ENCODE measurements around the gene TENM3.

TENM3 gene

GRCh38 chr4:182547435-182547834, 304.2 kb downstream of the TENM3 start:
- Histone ChIP-seq H3K4me1 (ENCODE audit: low read length) (no peaks in the 10 kb centered on the region), H2AFZ (ENCODE audit: low read length) (no peak overlapping the region)

GRCh38 chr4:182548156-182548555, 305.0 kb downstream of the TENM3 start:
- no peak overlapping the region for H3K4me2 ChIP-seq (ENCODE audit: low read depth, low read length)
- DNase-seq, result no peak
- H3F3A ChIP-seq (ENCODE audit: insufficient read depth, low read length), result no peaks in the 10 kb centered on the region
- H2AFZ ChIP-seq (ENCODE audit: low read length), result no peak overlapping the region
- no peaks in the 10 kb centered on the region for H3K9me3 ChIP-seq (replicated peaks; ENCODE audit: insufficient read depth, low read length)
- H3K36me3 ChIP-seq (replicated peaks; ENCODE audit: insufficient read depth, low read length), result no peaks in the 10 kb centered on the region
- H3K9me2 ChIP-seq (replicated peaks; ENCODE audit: insufficient read depth, low read length), result no peaks in the 10 kb centered on the region
- H3K27me3 ChIP-seq (replicated peaks; ENCODE audit: insufficient read depth, low read length), result no peaks in the 10 kb centered on the region
- no peak for TF ChIP-seq EZH2phosphoT487 (IDR thresholded peaks at IDR 0.05; ENCODE audit: low read length)
- TF ChIP-seq, protein P1, sequence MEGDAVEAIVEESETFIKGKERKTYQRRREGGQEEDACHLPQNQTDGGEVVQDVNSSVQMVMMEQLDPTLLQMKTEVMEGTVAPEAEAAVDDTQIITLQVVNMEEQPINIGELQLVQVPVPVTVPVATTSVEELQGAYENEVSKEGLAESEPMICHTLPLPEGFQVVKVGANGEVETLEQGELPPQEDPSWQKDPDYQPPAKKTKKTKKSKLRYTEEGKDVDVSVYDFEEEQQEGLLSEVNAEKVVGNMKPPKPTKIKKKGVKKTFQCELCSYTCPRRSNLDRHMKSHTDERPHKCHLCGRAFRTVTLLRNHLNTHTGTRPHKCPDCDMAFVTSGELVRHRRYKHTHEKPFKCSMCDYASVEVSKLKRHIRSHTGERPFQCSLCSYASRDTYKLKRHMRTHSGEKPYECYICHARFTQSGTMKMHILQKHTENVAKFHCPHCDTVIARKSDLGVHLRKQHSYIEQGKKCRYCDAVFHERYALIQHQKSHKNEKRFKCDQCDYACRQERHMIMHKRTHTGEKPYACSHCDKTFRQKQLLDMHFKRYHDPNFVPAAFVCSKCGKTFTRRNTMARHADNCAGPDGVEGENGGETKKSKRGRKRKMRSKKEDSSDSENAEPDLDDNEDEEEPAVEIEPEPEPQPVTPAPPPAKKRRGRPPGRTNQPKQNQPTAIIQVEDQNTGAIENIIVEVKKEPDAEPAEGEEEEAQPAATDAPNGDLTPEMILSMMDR (IDR thresholded peaks at IDR 0.05; ENCODE audit: low read length), result no peak
- no peak for TF ChIP-seq EZH2 (optimal IDR thresholded peaks at IDR 0.05; ENCODE audit: low read depth, low read length)
- no peak overlapping the region for H3K9ac ChIP-seq (ENCODE audit: low read length)
- no peak overlapping the region for H3K27ac ChIP-seq (ENCODE audit: low read length)
- no peak overlapping the region for H3K4me3 ChIP-seq (ENCODE audit: low read length)
- H3K4me1 ChIP-seq (ENCODE audit: low read length), result no peaks in the 10 kb centered on the region
- H4K20me1 ChIP-seq (ENCODE audit: insufficient read depth, low read length), result no peaks in the 10 kb centered on the region
- no peaks in the 10 kb centered on the region for H3K79me2 ChIP-seq (ENCODE audit: low read length)

More at GRCh38 chr4:182547435-182547834, 304.2 kb downstream of the TENM3 start:
- Histone ChIP-seq H3K79me2 (ENCODE audit: low read length) (no peaks in the 10 kb centered on the region), H3K4me2 (ENCODE audit: low read depth, low read length) (no peak overlapping the region), H3F3A (ENCODE audit: insufficient read depth, low read length) (no peaks in the 10 kb centered on the region), H3K4me3 (ENCODE audit: low read length) (no peak overlapping the region), H3K36me3 (replicated peaks; ENCODE audit: insufficient read depth, low read length) (no peaks in the 10 kb centered on the region), H3K27me3 (replicated peaks; ENCODE audit: insufficient read depth, low read length) (no peaks in the 10 kb centered on the region), H3K9me2 (replicated peaks; ENCODE audit: insufficient read depth, low read length) (no peaks in the 10 kb centered on the region), H3K27ac (ENCODE audit: low read length) (no peak overlapping the region), H4K20me1 (ENCODE audit: insufficient read depth, low read length) (no peaks in the 10 kb centered on the region), H3K9me3 (replicated peaks; ENCODE audit: insufficient read depth, low read length) (no peaks in the 10 kb centered on the region), H3K9ac (ENCODE audit: low read length) (no peak overlapping the region)
- no peak for DNase-seq
- TF ChIP-seq EZH2 (optimal IDR thresholded peaks at IDR 0.05; ENCODE audit: low read depth, low read length) (no peak), EZH2phosphoT487 (IDR thresholded peaks at IDR 0.05; ENCODE audit: low read length) (no peak)
- TF ChIP-seq, protein P1 (IDR thresholded peaks at IDR 0.05; ENCODE audit: low read length), result no peak

DNA sequence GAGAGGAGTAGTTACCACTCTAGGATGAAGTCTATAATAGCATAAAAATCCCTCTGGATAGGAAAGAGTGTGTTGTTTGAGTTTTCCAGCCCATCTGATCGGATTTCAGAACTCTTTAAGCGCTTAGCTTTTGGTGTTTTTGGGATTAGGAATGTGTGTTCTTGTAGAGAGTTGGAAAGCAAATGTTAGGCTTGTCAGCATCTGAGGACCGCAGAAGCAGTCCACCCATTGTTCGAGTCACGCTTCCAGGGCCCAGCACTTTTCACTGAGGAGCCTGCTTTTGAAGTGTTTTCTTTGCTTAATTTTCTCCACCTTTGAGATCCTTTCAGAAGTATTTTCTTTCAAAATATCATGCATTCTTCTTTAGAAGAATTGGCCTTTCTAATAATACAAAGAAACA, 306.2 kb downstream of the TENM3 start:
- H3K9me2 ChIP-seq (replicated peaks; ENCODE audit: insufficient read depth, low read length), result no peaks in the 10 kb centered on the region
- no peaks in the 10 kb centered on the region for H3K4me1 ChIP-seq (ENCODE audit: low read length)
- no peaks in the 10 kb centered on the region for H4K20me1 ChIP-seq (ENCODE audit: insufficient read depth, low read length)
- no peak for DNase-seq
- H3K36me3 ChIP-seq (replicated peaks; ENCODE audit: insufficient read depth, low read length), result no peaks in the 10 kb centered on the region
- TF ChIP-seq, protein P1 (IDR thresholded peaks at IDR 0.05; ENCODE audit: low read length), result no peak
- TF ChIP-seq EZH2phosphoT487 (IDR thresholded peaks at IDR 0.05; ENCODE audit: low read length) (no peak), EZH2 (optimal IDR thresholded peaks at IDR 0.05; ENCODE audit: low read depth, low read length) (no peak)
- no peak overlapping the region for H2AFZ ChIP-seq (ENCODE audit: low read length)
- H3F3A ChIP-seq (ENCODE audit: insufficient read depth, low read length), result no peaks in the 10 kb centered on the region
- no peaks in the 10 kb centered on the region for H3K27me3 ChIP-seq (replicated peaks; ENCODE audit: insufficient read depth, low read length)
- H3K9me3 ChIP-seq (replicated peaks; ENCODE audit: insufficient read depth, low read length), result no peaks in the 10 kb centered on the region
- H3K79me2 ChIP-seq (ENCODE audit: low read length), result no peaks in the 10 kb centered on the region
- no peak overlapping the region for H3K27ac ChIP-seq (ENCODE audit: low read length)
- no peak overlapping the region for H3K4me3 ChIP-seq (ENCODE audit: low read length)
- no peak overlapping the region for H3K9ac ChIP-seq (ENCODE audit: low read length)
- no peak overlapping the region for H3K4me2 ChIP-seq (ENCODE audit: low read depth, low read length)

Data from MM.1S (cell line).